Activated T-cell treated with anti-CD3 and anti-CD28 coated beads, Interleukin-2, amount 50 U/mL, for 4 hours (primary cell): ENCODE measurements around the gene AGBL4. TPM values are rescaled to one million over a fixed set of nuclear protein-coding genes. Genes with fewer than 3 reads are reported as not detected.

ENCODE experiments used
- ATAC-seq, 2 donors: fragments of 200-7000 bp; cut with Tn5 transposase; one replicate each; pipeline ENCODE4 v1.10.0; 2021
- DNase-seq: peaks from one replicate; pipeline ENCODE4 v3.0.0-alpha.2; 2020
- H3K27me3 Mint-ChIP-seq: one replicate; pipeline ENCODE4 v1.8.0; 2021; ENCODE audit warnings: low read depth, mixed read lengths
- H3K36me3 Mint-ChIP-seq: one replicate; pipeline ENCODE4 v1.8.0; 2022; ENCODE audit warnings: mixed read lengths; ENCODE audit not compliant: insufficient read depth
- H3K4me1 Mint-ChIP-seq: one replicate; pipeline ENCODE4 v1.8.0; 2021; ENCODE audit warnings: low read depth, mixed read lengths
- H3K4me3 Mint-ChIP-seq: one replicate; pipeline ENCODE4 v1.8.0; 2021; ENCODE audit warnings: mild to moderate bottlenecking, moderate library complexity, mixed read lengths
- H3K9me3 Mint-ChIP-seq: one replicate; pipeline ENCODE4 v1.8.0; 2021; ENCODE audit warnings: mixed read lengths
- total RNA-seq, 3 donors: library from RNA; stranded (reverse); gene quantifications; one replicate each; pipeline ENCODE4 v1.2.1, GENCODE V29; 2021

Gene AGBL4
- total RNA-seq, 3 donors from 2014 or later, result not detected

- Mint-ChIP-seq H3K9me3 (peaks cover 14% of the 10 kb centered on the region), H3K36me3 (no peaks in the 10 kb centered on the region), H3K4me1 (no peaks in the 10 kb centered on the region), H3K4me3 (no peak overlapping the region), H3K27me3 (no peaks in the 10 kb centered on the region)
- DNase-seq (no peak), ATAC-seq (no peak)
These were observed 836.7 kb downstream of the AGBL4 start for GRCh38 chr1:49187056-49187455.

DNA sequence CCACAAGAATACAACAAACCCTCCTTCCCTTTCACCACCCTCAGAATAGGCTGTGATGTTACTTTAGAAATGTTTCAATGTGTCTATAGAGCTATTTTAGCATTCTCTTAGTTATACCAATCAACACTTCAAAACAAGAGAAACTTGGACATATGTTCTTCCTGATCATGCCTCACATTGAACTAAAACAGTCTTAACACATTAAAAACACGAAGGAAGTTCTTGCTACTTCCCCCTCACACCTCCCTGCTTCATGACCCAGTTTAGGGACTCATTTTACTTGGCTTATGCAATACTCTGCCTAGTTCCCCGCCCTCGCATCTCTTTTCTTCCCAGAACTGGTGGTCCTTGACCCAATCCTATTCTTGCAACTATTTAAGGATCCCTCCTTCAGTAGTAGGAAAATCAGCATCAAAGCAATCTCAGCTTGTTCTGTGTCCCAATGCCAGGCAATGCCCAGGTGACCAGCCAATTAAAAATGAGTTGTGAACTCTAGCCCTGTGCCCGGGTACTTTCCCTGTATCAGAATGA lies 838.2 kb downstream of the AGBL4 start:
- peaks cover 14% of the 10 kb centered on the region for H3K9me3 Mint-ChIP-seq
- H3K27me3 Mint-ChIP-seq, result no peaks in the 10 kb centered on the region
- no peaks in the 10 kb centered on the region for H3K36me3 Mint-ChIP-seq
- ATAC-seq, result no peak
- no peak overlapping the region for H3K4me3 Mint-ChIP-seq
- H3K4me1 Mint-ChIP-seq, result no peaks in the 10 kb centered on the region
- DNase-seq, result no peak

DNA sequence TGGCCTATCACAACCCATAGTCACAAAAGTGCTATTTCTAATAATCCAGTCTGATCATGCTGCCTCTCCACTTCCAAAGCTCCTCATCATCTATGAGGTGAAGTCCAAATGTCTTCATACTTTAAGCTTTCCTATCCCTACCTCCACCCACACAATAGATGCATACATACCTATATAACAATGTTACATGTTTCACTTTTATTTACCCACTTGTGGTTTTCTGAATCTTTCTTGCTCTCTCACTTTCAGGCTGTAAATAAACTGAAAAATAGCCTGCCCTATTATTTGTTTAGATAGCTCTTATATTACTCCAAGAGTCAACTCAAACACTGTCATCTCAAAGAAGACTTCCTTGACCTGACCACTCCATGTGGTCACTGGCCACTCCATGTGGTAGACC lies 840.3 kb downstream of the AGBL4 start:
- DNase-seq (no peak), ATAC-seq (no peak)
- H3K9me3 Mint-ChIP-seq, result peaks cover 14% of the 10 kb centered on the region
- no peaks in the 10 kb centered on the region for H3K27me3 Mint-ChIP-seq
- H3K36me3 Mint-ChIP-seq, result no peaks in the 10 kb centered on the region
- no peak overlapping the region for H3K4me3 Mint-ChIP-seq
- H3K4me1 Mint-ChIP-seq, result no peaks in the 10 kb centered on the region

DNA sequence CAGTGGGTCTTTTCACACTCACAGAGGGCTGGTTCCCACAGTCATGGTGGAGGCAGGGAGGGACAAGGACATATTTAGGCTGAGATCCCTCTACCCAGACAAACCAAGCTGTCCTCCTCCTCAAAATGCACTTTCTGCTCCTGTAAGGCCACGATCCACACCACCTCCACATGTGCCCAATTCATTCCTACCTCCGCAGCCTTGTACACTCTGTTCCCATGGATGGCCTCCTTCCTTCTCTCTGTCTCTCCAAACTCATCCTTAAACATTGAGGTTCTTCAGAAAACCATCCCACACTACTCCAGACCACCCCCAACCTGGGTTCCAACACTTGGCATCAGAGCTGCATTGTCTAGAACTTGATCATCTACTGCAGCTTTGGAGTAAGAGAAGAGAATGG lies 842.7 kb downstream of the AGBL4 start:
- no peak overlapping the region for H3K4me3 Mint-ChIP-seq
- H3K27me3 Mint-ChIP-seq, result no peaks in the 10 kb centered on the region
- no peak for ATAC-seq

DNA sequence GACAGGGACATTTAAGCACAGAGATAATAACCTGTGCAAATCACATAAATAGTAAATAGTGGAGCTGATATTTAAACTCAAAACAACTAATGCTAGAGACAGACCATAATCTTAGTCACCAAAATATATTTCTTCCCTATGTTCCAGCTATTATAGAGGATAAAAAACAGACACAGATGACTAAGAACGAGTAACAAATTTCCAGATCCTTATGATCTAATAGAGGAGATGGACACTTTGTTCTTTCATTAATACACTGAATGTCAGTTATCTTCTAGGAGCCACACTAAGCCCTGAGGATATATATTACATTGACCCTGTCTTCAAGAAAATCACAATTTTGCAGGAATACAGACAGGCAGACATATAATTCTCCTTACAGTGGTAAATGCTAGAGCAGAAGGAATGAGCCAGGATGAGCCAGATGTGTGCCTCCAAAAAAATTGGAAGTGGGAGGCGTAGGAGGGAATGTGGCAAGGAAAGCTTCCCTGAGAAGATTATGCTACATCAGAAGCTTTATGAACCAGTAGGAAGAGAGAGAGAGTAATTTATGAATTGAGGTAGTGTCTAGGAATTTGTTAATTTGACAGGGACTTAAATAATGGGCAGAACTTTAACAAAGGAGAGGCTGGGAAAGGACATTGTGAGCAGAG lies 851.7 kb downstream of the AGBL4 start:
- ATAC-seq (no peak), DNase-seq (no peak)
- Mint-ChIP-seq H3K4me1 (no peaks in the 10 kb centered on the region), H3K27me3 (no peaks in the 10 kb centered on the region), H3K4me3 (no peak overlapping the region), H3K36me3 (no peaks in the 10 kb centered on the region), H3K9me3 (no peaks in the 10 kb centered on the region)

More for the DNA sequence above, 842.7 kb downstream of the AGBL4 start:
- Mint-ChIP-seq H3K4me1 (no peaks in the 10 kb centered on the region), H3K36me3 (no peaks in the 10 kb centered on the region), H3K9me3 (peaks cover 4% of the 10 kb centered on the region)
- no peak for DNase-seq

DNA sequence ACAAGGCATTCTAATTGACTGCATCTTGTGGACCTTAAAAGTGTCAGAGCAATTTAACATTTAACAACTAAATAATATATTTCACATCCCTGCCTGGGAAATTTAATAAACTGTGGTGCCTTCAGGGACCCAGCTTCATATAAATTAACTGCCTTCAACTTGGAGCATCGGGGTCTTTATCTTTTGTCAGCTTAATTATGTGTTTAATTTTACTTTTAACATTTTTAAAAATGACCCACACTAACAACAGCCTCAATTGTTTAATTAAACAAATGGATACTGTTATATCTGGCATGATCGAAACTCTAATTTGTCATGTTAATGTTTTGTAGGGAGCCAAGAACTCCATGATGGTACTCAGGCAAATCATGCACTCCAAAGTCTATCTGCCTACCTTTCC lies 857.7 kb downstream of the AGBL4 start:
- ATAC-seq (no peak), DNase-seq (no peak)
- H3K9me3 Mint-ChIP-seq, result peaks cover 3% of the 10 kb centered on the region
- H3K4me1 Mint-ChIP-seq, result no peaks in the 10 kb centered on the region
- H3K27me3 Mint-ChIP-seq, result no peaks in the 10 kb centered on the region
- H3K4me3 Mint-ChIP-seq, result no peak overlapping the region
- no peaks in the 10 kb centered on the region for H3K36me3 Mint-ChIP-seq

- Mint-ChIP-seq H3K4me1 (no peaks in the 10 kb centered on the region), H3K27me3 (no peaks in the 10 kb centered on the region), H3K4me3 (no peak overlapping the region), H3K36me3 (no peaks in the 10 kb centered on the region), H3K9me3 (peaks cover 3% of the 10 kb centered on the region)
- no peak for ATAC-seq
- no peak for DNase-seq
These were observed 860.7 kb downstream of the AGBL4 start for GRCh38 chr1:49163031-49163430.

DNA sequence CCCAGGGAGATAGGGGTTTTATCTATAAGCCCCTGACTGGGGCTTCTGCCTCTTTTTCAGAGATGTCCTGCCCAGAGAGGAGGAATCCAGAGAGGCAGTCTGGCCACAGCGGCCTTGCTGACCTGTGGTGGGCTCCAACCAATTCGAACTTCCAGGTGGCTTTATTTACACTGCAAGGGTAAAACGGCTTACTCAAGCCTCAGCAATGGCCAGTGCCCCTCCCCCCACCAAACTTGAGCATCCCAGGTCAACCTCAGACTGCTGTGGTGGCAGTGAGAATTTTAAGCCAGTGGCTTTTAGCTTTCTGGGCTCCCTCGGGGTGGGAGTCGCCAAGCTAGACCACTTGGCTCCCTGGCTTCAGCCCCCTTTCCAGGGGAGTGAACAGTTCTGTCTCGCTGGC lies 863.1 kb downstream of the AGBL4 start:
- Mint-ChIP-seq H3K27me3 (no peaks in the 10 kb centered on the region), H3K9me3 (peaks cover 3% of the 10 kb centered on the region), H3K36me3 (no peaks in the 10 kb centered on the region), H3K4me3 (no peak overlapping the region), H3K4me1 (no peaks in the 10 kb centered on the region)
- DNase-seq (no peak), ATAC-seq (no peak)

DNA sequence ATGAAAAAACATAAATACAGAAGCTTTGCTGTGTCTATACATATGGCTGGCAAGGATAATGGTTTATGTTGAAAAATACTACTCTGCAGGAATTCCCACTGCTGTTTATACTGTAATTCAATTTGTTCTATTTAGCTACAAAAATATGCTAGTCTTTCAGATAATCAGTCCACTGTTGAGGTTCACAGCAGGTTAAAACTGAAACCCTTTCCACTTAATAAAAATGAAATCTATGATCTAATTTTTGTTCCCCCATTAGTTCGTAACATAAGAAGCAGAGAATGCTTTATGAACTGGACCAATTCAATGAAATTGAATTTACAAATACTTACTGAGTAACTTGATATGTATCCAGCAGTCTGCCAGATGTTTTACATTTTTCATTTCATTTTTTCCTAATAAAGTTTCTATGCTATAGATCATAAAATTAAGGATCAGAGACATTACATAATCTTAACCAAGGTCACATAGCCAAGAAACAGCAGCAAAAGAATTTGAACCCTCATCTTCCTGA lies 887.0 kb downstream of the AGBL4 start:
- no peak for ATAC-seq
- no peaks in the 10 kb centered on the region for H3K27me3 Mint-ChIP-seq
- peaks cover 10% of the 10 kb centered on the region for H3K9me3 Mint-ChIP-seq
- DNase-seq, result no peak
- no peak overlapping the region for H3K4me3 Mint-ChIP-seq
- H3K36me3 Mint-ChIP-seq, result no peaks in the 10 kb centered on the region
- H3K4me1 Mint-ChIP-seq, result no peaks in the 10 kb centered on the region

GRCh38 chr1:49125746-49126145 lies 898.0 kb downstream of the AGBL4 start:
- Mint-ChIP-seq H3K4me1 (no peaks in the 10 kb centered on the region), H3K9me3 (peaks cover 6% of the 10 kb centered on the region), H3K36me3 (no peaks in the 10 kb centered on the region), H3K27me3 (peaks cover 3% of the 10 kb centered on the region), H3K4me3 (no peak overlapping the region)
- DNase-seq (no peak), ATAC-seq (no peak)

DNA sequence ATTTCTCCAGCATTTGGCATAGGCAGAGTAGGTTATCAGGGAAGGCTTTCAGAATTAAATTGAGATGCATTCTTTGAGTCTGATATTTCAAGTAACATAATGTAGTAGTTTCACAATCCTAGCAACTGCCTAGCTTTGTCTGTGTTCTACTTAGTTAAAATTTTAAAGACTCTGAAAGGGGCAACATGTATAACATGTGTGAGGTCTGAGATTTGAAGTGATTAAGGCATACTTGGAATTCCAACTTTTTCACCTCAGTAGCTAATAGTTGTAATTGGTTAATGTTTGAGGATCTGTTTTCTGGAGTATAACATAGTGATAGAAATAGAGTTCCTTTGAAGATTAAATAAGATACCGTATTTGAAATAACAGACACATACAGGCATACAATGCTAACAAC lies 911.8 kb downstream of the AGBL4 start:
- Mint-ChIP-seq H3K4me1 (no peaks in the 10 kb centered on the region), H3K4me3 (no peak overlapping the region), H3K27me3 (no peaks in the 10 kb centered on the region), H3K36me3 (no peaks in the 10 kb centered on the region), H3K9me3 (no peaks in the 10 kb centered on the region)
- ATAC-seq (no peak), DNase-seq (no peak)

GRCh38 chr1:49106445-49106844 lies 917.3 kb downstream of the AGBL4 start:
- Mint-ChIP-seq H3K4me1 (peaks cover 2% of the 10 kb centered on the region), H3K4me3 (no peak overlapping the region), H3K27me3 (no peaks in the 10 kb centered on the region), H3K9me3 (no peaks in the 10 kb centered on the region), H3K36me3 (no peaks in the 10 kb centered on the region)
- no peak for ATAC-seq
- DNase-seq, result no peak

DNA sequence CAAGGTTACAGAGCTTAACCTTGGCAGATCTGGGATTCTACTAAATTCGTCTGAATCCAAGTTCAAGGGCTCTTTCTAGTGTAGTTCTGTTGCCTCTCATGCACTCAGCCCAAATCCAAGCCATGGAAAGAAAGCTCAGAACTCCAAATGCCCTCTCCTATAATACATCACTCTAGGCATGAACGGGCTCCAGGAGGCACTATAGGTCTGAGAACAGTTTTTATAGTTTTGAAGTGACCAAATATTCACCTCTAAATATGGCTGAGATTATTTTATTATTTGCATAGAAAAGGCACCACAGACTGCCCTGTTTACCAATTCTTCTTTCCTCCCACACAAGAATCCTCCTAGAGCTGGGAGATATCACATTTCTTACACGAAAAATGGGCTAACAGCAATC lies 919.2 kb downstream of the AGBL4 start:
- no peaks in the 10 kb centered on the region for H3K9me3 Mint-ChIP-seq
- H3K36me3 Mint-ChIP-seq, result no peaks in the 10 kb centered on the region
- ATAC-seq (no peak), DNase-seq (no peak)
- H3K4me1 Mint-ChIP-seq, result peaks cover 2% of the 10 kb centered on the region
- H3K4me3 Mint-ChIP-seq, result no peak overlapping the region
- no peaks in the 10 kb centered on the region for H3K27me3 Mint-ChIP-seq

DNA sequence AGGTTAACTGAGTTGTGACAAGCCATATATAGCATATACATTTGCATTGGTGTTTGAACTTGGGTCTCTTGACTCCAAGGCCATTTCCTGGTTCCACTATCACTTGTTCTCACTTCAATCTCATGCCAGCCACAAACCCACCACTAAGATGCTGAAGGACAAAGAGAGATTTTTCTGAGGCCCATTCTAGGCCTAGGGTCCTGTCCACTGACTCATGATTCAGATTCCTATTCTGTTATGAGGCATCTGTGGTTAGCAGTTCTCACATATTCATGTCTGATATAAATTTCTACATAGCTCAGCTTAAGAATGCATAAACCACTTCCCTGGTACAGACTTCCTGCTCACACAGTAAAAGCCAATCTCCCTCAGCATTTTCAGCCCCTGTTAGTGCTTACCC lies 921.0 kb downstream of the AGBL4 start:
- no peak overlapping the region for H3K4me3 Mint-ChIP-seq
- H3K36me3 Mint-ChIP-seq, result no peaks in the 10 kb centered on the region
- H3K9me3 Mint-ChIP-seq, result no peaks in the 10 kb centered on the region
- peaks cover 2% of the 10 kb centered on the region for H3K4me1 Mint-ChIP-seq
- ATAC-seq (no peak), DNase-seq (no peak)
- H3K27me3 Mint-ChIP-seq, result no peaks in the 10 kb centered on the region

DNA sequence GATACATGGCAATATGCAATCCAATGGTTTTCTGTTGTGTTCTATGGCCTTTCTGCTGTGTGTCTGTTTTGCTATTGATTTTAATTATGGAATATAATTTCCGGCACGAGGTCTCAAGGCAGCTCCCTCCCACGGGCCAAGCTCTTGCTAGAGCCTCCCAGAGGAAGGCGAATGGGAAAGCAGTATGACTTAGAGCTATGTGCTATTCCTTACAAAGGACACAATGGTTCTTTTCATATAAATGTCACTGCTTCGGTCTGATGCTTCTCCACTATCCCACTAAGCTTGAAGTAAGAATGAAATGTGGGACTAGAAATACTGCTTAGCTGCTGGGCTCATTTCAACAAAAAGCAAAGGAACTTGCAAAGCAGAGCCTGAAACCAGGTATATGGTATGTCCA lies 924.9 kb downstream of the AGBL4 start:
- no peak overlapping the region for H3K4me3 Mint-ChIP-seq
- no peaks in the 10 kb centered on the region for H3K27me3 Mint-ChIP-seq
- ATAC-seq (no peak), DNase-seq (no peak)
- peaks cover 2% of the 10 kb centered on the region for H3K4me1 Mint-ChIP-seq
- no peaks in the 10 kb centered on the region for H3K9me3 Mint-ChIP-seq
- H3K36me3 Mint-ChIP-seq, result no peaks in the 10 kb centered on the region
